Endothelial cell (in vitro differentiated cells): ENCODE measurements around the gene KLRK1. TPM values are rescaled to one million over a fixed set of nuclear protein-coding genes. Genes with fewer than 3 reads are reported as not detected.

Experiments used
- DNase-seq: peaks from one replicate; pipeline ENCODE4 v3.0.0; 2021; ENCODE audit warnings: low spot score
- H3K27ac Mint-ChIP-seq: one replicate; pipeline ENCODE4 v1.8.0; 2021; ENCODE audit warnings: mixed read lengths, inconsistent platforms; ENCODE audit not compliant: unreplicated experiment
- H3K27me3 Mint-ChIP-seq: one replicate; pipeline ENCODE4 v1.8.0; 2021; ENCODE audit warnings: mild to moderate bottlenecking, moderate library complexity, mixed read lengths, inconsistent platforms; ENCODE audit not compliant: unreplicated experiment
- H3K36me3 Mint-ChIP-seq: one replicate; pipeline ENCODE4 v1.8.0; 2021; ENCODE audit warnings: mild to moderate bottlenecking, low read depth, mixed read lengths, inconsistent platforms; ENCODE audit not compliant: unreplicated experiment
- H3K4me1 Mint-ChIP-seq: one replicate; pipeline ENCODE4 v1.8.0; 2021; ENCODE audit warnings: mild to moderate bottlenecking, mixed read lengths, inconsistent platforms; ENCODE audit not compliant: unreplicated experiment
- H3K4me3 Mint-ChIP-seq: one replicate; pipeline ENCODE4 v1.8.0; 2021; ENCODE audit warnings: mild to moderate bottlenecking, mixed read lengths, inconsistent platforms; ENCODE audit not compliant: unreplicated experiment
- H3K9me3 Mint-ChIP-seq: one replicate; pipeline ENCODE4 v1.8.0; 2021; ENCODE audit warnings: mixed read lengths, inconsistent platforms; ENCODE audit not compliant: unreplicated experiment
- CTCF ChIP-seq: fragments of 200-600 bp; sonication (generic); IDR thresholded peaks from one replicate; pipeline ENCODE4 v1.5.0; 2021; ENCODE audit warnings: antibody characterized with exemption; ENCODE audit not compliant: unreplicated experiment
- total RNA-seq: library from RNA; stranded (reverse); fragmentation: NEBNext Ultra II Directional; extraction: Animal tissue kit (Norgen Biotek cat#: 25700); gene quantifications from one replicate; pipeline ENCODE4 v1.2.1, GENCODE V29; 2021; ENCODE audit not compliant: unreplicated experiment

KLRK1 gene
- total RNA-seq, 1 donor from 2014 or later: not detected

GRCh38 chr12:10366875-10367274 is 23.0 kb downstream of the KLRK1 start:
- H3K36me3 Mint-ChIP-seq: no peaks in the 10 kb centered on the region
- no peaks in the 10 kb centered on the region for H3K9me3 Mint-ChIP-seq
- TF ChIP-seq CTCF: no peak
- DNase-seq: no peak
- H3K4me3 Mint-ChIP-seq: no peak overlapping the region
- peaks cover 2% of the 10 kb centered on the region for H3K27me3 Mint-ChIP-seq
- peaks cover 23% of the 10 kb centered on the region for H3K4me1 Mint-ChIP-seq
- no peak overlapping the region for H3K27ac Mint-ChIP-seq

DNA sequence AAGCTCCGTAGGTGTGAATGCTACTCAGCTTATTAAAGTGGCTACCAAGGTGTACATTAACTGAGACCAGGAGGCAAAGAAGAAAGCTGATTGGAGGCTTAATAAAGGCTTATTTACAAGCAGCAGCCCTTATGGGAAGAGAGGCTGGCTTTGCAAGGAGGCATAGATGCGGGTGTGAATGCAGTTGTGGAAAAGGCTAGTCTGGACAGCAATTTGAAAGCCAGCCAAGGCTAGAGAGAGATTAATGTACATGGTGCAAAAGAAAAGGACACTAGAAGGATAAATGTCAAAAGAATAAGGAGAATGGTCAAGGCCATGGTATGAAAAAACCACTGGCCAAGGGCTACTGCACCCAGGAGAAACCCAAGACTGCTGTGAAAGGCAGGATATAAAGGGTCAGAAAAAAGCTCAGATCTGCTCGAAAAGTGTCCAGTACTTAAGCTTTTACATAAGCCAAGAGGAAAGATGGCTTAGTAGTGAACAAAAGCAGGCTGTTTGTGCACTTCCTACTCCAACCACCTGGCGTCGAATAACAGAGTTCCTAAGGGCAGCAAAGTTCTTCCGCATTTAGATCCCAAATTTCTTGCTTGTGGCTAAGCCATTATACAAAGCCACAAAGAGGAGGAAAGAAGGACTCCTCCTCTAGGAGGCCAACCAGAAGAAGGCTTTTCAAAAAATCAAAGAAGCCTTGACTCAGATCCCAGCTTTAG is 24.0 kb downstream of the KLRK1 start:
- H3K27me3 Mint-ChIP-seq: peaks cover under 1% of the 10 kb centered on the region
- H3K9me3 Mint-ChIP-seq: no peaks in the 10 kb centered on the region
- TF ChIP-seq CTCF: peak; percentile 26
- no peak overlapping the region for H3K4me3 Mint-ChIP-seq
- no peak for DNase-seq
- no peak overlapping the region for H3K27ac Mint-ChIP-seq
- H3K4me1 Mint-ChIP-seq: peaks cover 17% of the 10 kb centered on the region
- H3K36me3 Mint-ChIP-seq: peaks cover 1% of the 10 kb centered on the region

GRCh38 chr12:10364815-10365622 is 24.8 kb downstream of the KLRK1 start:
- H3K36me3 Mint-ChIP-seq: peaks cover 4% of the 10 kb centered on the region
- peaks cover 12% of the 10 kb centered on the region for H3K4me1 Mint-ChIP-seq
- H3K4me3 Mint-ChIP-seq: no peak overlapping the region
- peak; percentile 16 for DNase-seq
- TF ChIP-seq CTCF: no peak
- no peaks in the 10 kb centered on the region for H3K9me3 Mint-ChIP-seq
- H3K27ac Mint-ChIP-seq: no peak overlapping the region
- no peaks in the 10 kb centered on the region for H3K27me3 Mint-ChIP-seq

DNA sequence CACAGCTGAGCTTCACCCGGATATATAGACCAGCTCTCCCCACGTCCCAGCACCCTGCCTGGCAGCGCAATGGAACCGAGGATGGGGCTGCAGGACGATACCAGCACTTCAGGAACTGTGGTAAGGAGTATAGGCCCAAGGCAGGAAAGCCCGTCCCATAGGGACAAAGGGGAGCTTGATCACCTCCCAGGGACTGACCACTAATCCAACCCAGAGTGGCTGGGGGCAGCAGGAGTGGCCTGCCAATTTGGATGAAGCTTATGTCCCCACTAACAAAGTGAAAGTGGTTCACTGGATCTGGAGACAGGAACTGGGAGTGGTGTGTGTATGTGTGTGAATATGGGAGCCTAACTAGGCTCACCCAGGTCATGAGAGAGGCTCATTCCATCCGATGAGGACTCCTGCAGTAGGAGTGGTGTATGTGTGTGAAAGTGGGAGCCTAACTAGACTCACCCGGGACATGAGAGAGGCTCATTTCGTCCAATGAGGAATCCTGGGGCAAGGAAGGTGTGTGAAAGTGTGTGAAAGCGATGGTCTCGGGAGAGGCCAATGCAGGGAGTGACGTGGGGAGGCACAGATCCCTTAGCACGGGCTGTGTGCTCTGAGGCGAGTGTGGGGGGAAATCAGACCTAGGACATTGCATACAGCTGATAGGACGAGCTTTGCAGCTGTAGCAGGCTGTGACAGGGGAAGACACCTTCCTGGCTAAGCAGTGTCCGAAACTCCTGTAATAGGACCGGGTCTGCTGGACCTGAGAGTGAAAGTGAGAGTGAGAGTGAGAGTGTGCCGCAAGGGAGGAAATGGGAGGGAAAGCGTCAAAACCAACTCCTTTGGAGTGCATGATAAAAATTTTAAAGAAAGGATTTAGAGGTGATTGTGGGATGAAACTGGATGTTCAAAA is 25.7 kb downstream of the KLRK1 start:
- no peaks in the 10 kb centered on the region for H3K27me3 Mint-ChIP-seq
- peak; percentile 12 for DNase-seq
- H3K27ac Mint-ChIP-seq: no peak overlapping the region
- TF ChIP-seq CTCF: no peak
- peaks cover 12% of the 10 kb centered on the region for H3K4me1 Mint-ChIP-seq
- H3K4me3 Mint-ChIP-seq: no peak overlapping the region
- peaks cover 4% of the 10 kb centered on the region for H3K36me3 Mint-ChIP-seq
- no peaks in the 10 kb centered on the region for H3K9me3 Mint-ChIP-seq
